Ectodermal cell (in vitro differentiated cells): ENCODE results near the gene TDRD1.

ENCODE experiments used
- H3K27ac ChIP-seq: 2 replicates; pipeline ENCODE4 v1.7.0; 2013; ENCODE audit warnings: mild to moderate bottlenecking, low read depth, low read length; ENCODE audit not compliant: insufficient read depth, poor library complexity, severe bottlenecking
- H3K27me3 ChIP-seq: 2 replicates; pipeline ENCODE4 v1.7.0; 2013; ENCODE audit warnings: mild to moderate bottlenecking, low read length; ENCODE audit not compliant: insufficient read depth, control insufficient read depth, poor library complexity, severe bottlenecking
- H3K36me3 ChIP-seq: one replicate; pipeline ENCODE4 v1.7.0; 2013; ENCODE audit warnings: low read length; ENCODE audit not compliant: control insufficient read depth, insufficient read depth
- H3K4me1 ChIP-seq: one replicate; pipeline ENCODE4 v1.7.0; 2013; ENCODE audit warnings: low read length; ENCODE audit not compliant: control insufficient read depth, insufficient read depth
- H3K4me3 ChIP-seq: 2 replicates; pipeline ENCODE4 v1.7.0; 2013; ENCODE audit warnings: low read depth, low read length, control low read depth; ENCODE audit not compliant: insufficient read depth
- H3K9me3 ChIP-seq: 2 replicates; pipeline ENCODE4 v1.7.0; 2013; ENCODE audit warnings: mild to moderate bottlenecking, low read length, moderate library complexity; ENCODE audit not compliant: control insufficient read depth
- WGBS, 2 experiments: methylation state at CpG; one replicate each; pipeline ENCODE4 v1.1.7; 2013; ENCODE audit warnings: missing lambda C conversion rate in 2 of 2; 5-methylcytosine and 5-hydroxymethylcytosine counted together

Gene TDRD1

GRCh38 chr10:114274616-114275453 is 95.7 kb downstream of the TDRD1 start:
- Histone ChIP-seq H3K4me1 (no peaks in the 10 kb centered on the region), H3K27ac (no peak overlapping the region), H3K27me3 (no peaks in the 10 kb centered on the region), H3K9me3 (no peaks in the 10 kb centered on the region), H3K4me3 (no peak overlapping the region), H3K36me3 (no peaks in the 10 kb centered on the region)
- WGBS, 2 experiments: 92 to 95% methylated on average over 15 to 16 of the region's 16 CpGs

DNA sequence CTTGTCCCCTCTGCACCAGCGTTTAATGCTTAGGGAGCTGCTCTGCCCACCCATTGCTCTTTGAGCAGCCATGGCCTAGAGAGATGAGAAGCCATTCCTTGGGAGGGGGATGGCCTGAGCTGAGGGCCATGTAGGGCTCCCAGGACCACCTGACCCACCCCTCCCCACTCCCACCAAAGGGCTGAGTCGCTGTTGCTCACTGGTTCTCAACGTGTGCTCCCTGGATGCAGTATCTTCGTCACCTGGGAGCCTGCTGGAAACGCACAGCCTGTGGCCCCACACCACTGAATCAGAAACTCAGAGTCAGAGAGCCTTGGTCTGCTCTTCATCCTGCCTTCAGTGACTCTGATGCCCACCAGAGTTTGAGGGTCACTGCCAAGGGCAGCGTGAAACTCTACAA is 96.9 kb downstream of the TDRD1 start:
- no peaks in the 10 kb centered on the region for H3K27me3 ChIP-seq
- no peak overlapping the region for H3K27ac ChIP-seq
- H3K9me3 ChIP-seq: no peaks in the 10 kb centered on the region
- H3K36me3 ChIP-seq: no peaks in the 10 kb centered on the region
- H3K4me3 ChIP-seq: no peak overlapping the region
- WGBS, 2 experiments: 85 to 86% methylated on average over 6 of the region's 6 CpGs
- no peaks in the 10 kb centered on the region for H3K4me1 ChIP-seq

GRCh38 chr10:114276671-114277070 is 97.5 kb downstream of the TDRD1 start:
- no peaks in the 10 kb centered on the region for H3K4me1 ChIP-seq
- no peaks in the 10 kb centered on the region for H3K27me3 ChIP-seq
- 90 to 92% methylated on average over 6 of the region's 6 CpGs for WGBS, 2 experiments
- H3K27ac ChIP-seq: no peak overlapping the region
- no peak overlapping the region for H3K4me3 ChIP-seq
- H3K36me3 ChIP-seq: no peaks in the 10 kb centered on the region
- H3K9me3 ChIP-seq: no peaks in the 10 kb centered on the region

GRCh38 chr10:114278140-114278883 is 99.2 kb downstream of the TDRD1 start:
- 93 to 94% methylated on average over 22 of the region's 22 CpGs for WGBS, 2 experiments
- Histone ChIP-seq H3K27ac (no peak overlapping the region), H3K36me3 (no peaks in the 10 kb centered on the region), H3K4me3 (no peak overlapping the region), H3K9me3 (no peaks in the 10 kb centered on the region), H3K27me3 (no peaks in the 10 kb centered on the region), H3K4me1 (no peaks in the 10 kb centered on the region)

DNA sequence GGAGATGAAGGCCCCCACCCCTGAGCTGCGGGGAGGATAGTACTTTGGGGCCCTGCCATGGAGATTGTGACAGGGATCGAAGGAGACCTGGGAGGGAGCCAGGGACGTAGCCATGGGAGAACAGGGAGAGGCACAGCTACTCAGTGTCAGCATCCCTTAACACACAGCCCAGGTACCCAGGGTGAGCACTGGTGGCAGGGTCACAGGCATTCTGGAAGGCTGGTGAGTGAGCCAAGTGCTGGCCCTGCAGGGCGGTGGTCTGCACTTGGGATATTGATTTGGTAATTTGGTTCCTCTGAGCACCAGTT is 99.7 kb downstream of the TDRD1 start:
- H3K4me3 ChIP-seq: no peak overlapping the region
- WGBS, 2 experiments: 94 to 96% methylated on average over 4 of the region's 4 CpGs
- H3K9me3 ChIP-seq: no peaks in the 10 kb centered on the region
- no peak overlapping the region for H3K27ac ChIP-seq
- no peaks in the 10 kb centered on the region for H3K4me1 ChIP-seq
- no peaks in the 10 kb centered on the region for H3K36me3 ChIP-seq
- no peaks in the 10 kb centered on the region for H3K27me3 ChIP-seq

DNA sequence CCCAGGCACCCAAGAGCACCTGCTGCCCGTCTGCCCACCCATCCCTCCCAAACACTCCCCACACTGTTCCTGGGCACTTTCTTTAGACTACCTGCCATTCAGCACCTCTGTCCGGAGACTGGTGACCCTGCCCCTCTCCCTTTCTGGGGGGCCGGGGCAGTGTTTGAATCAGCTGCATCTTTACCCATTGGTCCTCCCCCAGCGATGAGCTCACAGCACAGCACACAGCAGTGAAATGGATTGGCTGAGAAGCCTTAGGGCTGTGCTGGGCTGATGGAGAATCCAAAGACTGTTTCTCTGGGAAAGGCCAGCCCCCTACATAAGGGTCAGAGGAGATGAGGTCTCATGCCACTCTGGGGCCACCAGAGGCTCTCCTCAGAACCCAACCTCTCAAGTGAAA is 100.1 kb downstream of the TDRD1 start:
- 87 to 88% methylated on average over 4 of the region's 4 CpGs for WGBS, 2 experiments
- no peak overlapping the region for H3K4me3 ChIP-seq
- no peaks in the 10 kb centered on the region for H3K36me3 ChIP-seq
- H3K9me3 ChIP-seq: no peaks in the 10 kb centered on the region
- no peaks in the 10 kb centered on the region for H3K4me1 ChIP-seq
- no peak overlapping the region for H3K27ac ChIP-seq
- H3K27me3 ChIP-seq: no peaks in the 10 kb centered on the region

DNA sequence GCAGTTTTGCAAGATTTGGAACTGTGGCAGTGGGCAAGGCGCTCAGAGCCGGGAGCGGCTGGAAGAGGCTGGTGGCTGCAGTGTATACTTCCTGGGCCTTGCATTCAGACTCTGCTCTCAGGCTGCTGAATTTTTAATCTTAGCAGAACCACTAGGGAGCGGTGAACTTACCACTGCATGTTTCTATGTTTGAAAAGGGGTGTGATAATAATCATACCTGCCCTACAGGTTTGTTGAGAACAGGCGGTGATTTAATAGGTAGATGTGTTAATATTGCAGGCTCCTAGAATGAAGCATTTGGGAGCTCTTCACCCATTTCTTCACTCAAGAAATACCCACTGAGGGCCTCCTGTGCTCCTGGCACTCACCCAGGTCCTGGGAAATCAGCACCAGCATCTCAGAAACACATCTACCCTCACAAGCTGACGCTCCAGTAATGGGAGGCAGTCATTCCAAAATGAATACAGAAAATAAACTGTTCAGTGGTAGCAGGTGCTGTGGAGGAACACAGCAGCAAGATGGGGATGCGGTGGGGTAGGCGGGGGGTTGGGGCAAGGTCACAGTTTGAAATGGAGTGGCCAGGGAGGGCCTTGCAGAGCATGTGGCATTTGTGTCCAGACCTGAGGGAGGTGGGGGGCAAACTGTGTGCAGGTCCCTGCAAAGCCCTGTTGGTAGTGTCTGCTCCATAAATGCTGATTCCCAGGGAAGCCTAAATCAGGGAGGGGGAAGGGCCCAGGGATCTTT is 100.9 kb downstream of the TDRD1 start:
- H3K27ac ChIP-seq: no peak overlapping the region
- 94 to 95% methylated on average over 8 of the region's 8 CpGs for WGBS, 2 experiments
- no peak overlapping the region for H3K4me3 ChIP-seq
- no peaks in the 10 kb centered on the region for H3K9me3 ChIP-seq
- H3K36me3 ChIP-seq: no peaks in the 10 kb centered on the region
- no peaks in the 10 kb centered on the region for H3K27me3 ChIP-seq
- H3K4me1 ChIP-seq: no peaks in the 10 kb centered on the region

- no peaks in the 10 kb centered on the region for H3K4me1 ChIP-seq
- H3K27me3 ChIP-seq: no peaks in the 10 kb centered on the region
- H3K27ac ChIP-seq: no peak overlapping the region
- H3K36me3 ChIP-seq: no peaks in the 10 kb centered on the region
- WGBS, 2 experiments: 67 to 70% methylated on average over 7 of the region's 7 CpGs
- H3K4me3 ChIP-seq: no peak overlapping the region
- H3K9me3 ChIP-seq: no peaks in the 10 kb centered on the region
Observed at GRCh38 chr10:114281006-114281405, 101.9 kb downstream of the TDRD1 start.

DNA sequence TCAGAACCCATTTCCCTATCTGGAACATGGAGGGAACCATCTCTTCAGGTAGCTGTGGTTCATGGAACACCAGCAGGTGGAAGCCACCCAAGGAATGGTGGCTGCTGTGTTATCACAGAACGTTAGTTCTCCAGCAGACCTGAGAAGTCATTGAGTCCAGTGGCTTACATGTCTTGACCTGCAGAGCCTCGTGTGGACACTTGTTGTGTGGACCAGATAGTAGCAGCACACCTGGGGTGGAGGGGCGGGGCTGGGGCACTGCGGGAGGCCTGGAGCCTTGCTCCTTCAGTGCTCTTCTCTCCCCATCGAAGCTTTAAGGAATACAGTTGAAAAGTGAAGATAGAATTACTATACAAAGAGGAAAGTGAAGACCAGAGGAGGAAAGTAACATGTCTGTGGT is 102.3 kb downstream of the TDRD1 start:
- Histone ChIP-seq H3K9me3 (no peaks in the 10 kb centered on the region), H3K36me3 (no peaks in the 10 kb centered on the region), H3K27me3 (no peaks in the 10 kb centered on the region), H3K27ac (no peak overlapping the region), H3K4me3 (no peak overlapping the region), H3K4me1 (no peaks in the 10 kb centered on the region)
- WGBS, 2 experiments: 85 to 86% methylated on average over 5 of the region's 5 CpGs
